Subcutaneous adipose tissue (tissue), 4 donors: ENCODE results near the gene CHRNE. TPM values are rescaled to one million over a fixed set of nuclear protein-coding genes. Genes with fewer than 3 reads are reported as not detected.

Experiments used
- total RNA-seq, 4 donors: library from RNA; depleted of rRNA; stranded (reverse); fragments of >200 nt; gene quantifications; one replicate each; pipeline ENCODE4 v1.1.0, GENCODE V29; 2016
- TF ChIP-seq, protein P1 (sequence below): fragments of 450-650 bp; IDR thresholded peaks from one replicate; pipeline ENCODE4 v1.5.1; 2016; ENCODE audit warnings: low read depth, mild to moderate bottlenecking, control low read depth, antibody characterized with exemption, moderate library complexity

CHRNE gene
- total RNA-seq, 4 donors from 2014 or later: 0.34 to 0.94 (median 0.46) TPM

DNA sequence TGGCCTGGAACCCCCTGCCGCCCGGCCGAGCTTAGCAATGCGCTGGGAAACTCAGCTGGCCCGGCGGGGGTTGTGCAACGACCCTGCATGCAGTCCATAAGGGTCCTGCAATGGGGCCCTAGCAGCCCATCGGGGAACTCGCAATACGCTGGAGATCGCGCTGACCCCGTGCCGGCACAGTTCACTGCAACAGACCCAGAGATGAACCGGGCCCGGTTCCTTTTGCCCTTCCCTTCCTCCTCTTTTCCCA, 36.6 kb upstream of the CHRNE start:
- TF ChIP-seq, protein P1, sequence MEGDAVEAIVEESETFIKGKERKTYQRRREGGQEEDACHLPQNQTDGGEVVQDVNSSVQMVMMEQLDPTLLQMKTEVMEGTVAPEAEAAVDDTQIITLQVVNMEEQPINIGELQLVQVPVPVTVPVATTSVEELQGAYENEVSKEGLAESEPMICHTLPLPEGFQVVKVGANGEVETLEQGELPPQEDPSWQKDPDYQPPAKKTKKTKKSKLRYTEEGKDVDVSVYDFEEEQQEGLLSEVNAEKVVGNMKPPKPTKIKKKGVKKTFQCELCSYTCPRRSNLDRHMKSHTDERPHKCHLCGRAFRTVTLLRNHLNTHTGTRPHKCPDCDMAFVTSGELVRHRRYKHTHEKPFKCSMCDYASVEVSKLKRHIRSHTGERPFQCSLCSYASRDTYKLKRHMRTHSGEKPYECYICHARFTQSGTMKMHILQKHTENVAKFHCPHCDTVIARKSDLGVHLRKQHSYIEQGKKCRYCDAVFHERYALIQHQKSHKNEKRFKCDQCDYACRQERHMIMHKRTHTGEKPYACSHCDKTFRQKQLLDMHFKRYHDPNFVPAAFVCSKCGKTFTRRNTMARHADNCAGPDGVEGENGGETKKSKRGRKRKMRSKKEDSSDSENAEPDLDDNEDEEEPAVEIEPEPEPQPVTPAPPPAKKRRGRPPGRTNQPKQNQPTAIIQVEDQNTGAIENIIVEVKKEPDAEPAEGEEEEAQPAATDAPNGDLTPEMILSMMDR: no peak

DNA sequence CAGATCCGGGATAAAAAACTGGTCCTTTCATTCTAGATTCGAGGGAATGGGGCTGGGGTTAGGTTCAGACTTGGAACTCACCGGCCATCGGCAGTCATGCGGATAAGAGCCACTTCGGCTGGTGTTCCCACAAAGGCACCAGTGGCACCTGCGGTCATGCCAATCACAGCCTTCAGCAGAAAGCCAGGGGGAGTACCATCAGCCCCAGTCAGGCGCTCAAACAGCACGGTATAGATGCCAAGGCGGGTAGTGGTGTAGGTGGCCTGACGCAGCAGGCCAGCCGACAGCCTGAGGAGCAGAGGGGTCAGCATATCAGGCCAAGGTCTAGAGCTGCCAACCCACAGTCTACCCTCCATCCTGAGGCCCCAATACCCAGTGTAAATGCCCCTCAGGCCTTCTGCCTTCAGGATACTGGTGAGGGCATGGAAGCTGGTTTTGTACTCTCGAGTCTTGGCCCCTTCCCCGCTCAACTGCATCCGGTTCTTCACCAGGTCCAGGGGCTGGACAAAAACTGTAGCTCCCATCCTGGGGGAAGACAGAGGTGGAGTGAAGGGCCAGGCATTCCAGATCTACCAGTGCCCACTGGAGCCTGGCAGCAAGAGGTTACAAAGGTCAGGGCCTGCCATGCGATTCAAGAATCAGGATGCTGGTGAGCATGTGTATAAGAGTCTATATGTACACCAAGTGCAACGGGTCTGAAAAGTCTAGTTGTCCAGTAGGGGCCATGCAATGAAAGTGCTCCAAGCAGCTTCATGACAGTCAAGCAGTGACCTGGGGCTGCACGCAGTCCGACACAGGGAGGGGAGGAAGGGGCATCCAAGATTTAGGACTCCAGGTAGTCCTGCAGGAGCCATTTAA, 36.0 kb upstream of the CHRNE start:
- TF ChIP-seq, protein P1: no peak

DNA sequence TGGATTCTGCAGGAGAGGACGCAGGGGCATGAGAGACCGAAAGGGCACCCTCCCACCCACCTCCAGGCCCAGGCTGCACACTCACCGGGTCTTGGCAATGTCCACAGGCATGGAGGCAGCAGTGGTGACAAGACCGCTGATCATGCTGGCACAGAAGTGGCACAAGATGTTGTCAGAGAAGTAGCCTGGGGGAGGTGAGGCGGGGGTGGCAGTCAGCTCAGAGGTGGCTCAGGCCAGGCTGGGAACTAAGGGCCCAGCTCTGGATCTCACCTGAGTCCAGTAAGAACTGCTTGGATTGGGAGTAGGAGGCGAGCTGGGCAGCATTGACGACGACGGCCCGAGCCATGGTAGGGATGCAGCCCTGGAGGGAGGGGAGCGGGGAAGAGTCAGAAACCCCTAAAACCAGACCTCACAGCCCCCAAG, 35.2 kb upstream of the CHRNE start:
- TF ChIP-seq, protein P1: no peak

DNA sequence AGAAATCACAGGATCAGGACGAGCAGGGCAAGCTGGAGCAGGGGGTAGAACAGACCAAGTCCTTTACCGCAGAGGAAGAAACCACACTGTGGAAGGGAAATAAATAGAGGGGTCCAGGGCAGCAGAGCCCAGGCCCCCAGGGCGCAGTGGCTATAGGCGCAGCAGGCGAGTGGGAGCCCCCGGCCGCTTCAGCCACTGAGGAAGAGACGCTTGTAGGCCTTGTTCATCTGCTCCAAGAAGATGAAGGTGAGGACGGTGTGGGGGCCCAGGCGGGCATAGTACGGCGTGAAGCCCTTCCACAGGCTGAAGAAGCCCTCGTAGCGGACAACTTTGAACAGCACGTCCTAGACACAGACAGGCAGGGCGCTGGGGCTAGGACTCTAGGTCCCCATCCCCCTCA, 34.7 kb upstream of the CHRNE start:
- TF ChIP-seq, protein P1: no peak

DNA sequence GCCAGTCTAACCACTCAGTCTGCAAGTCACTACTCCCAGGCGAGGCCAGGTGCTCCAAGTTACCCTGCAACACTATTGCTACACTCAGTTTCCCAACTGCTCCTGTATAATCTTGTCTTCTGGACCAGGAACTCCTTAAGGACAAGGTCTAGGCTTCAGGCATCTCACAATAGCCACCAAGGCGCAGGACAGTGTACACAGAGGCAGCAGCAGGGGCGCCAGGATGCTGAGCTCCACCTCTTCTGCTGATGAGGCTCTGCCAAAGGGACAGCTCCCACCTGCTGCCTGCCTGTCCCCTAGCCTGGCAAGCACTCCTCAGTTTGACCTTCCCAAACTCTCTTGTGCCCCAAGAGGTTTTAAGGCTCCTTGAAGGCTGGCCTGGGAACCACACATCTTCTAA, 33.5 kb upstream of the CHRNE start:
- TF ChIP-seq, protein P1: no peak

DNA sequence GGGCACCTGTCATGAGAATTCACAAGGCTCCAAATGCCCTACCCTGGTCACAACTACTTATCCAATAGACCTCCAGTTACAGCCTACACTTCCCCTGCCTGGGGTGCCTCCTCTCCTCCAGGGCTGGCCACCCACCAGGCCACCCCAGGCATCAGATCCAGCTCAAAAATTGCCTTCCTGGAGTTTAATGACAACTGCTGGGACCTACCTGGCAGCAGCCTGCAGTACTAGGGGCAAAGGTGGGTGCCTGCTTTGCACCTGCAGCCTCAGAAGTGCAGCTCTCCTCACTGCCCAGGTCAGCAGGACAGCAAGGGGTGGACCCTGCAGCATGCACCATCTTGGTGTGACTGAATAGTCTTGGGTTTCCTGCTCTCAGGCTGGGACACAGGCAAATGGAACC, 32.8 kb upstream of the CHRNE start:
- TF ChIP-seq, protein P1: no peak

DNA sequence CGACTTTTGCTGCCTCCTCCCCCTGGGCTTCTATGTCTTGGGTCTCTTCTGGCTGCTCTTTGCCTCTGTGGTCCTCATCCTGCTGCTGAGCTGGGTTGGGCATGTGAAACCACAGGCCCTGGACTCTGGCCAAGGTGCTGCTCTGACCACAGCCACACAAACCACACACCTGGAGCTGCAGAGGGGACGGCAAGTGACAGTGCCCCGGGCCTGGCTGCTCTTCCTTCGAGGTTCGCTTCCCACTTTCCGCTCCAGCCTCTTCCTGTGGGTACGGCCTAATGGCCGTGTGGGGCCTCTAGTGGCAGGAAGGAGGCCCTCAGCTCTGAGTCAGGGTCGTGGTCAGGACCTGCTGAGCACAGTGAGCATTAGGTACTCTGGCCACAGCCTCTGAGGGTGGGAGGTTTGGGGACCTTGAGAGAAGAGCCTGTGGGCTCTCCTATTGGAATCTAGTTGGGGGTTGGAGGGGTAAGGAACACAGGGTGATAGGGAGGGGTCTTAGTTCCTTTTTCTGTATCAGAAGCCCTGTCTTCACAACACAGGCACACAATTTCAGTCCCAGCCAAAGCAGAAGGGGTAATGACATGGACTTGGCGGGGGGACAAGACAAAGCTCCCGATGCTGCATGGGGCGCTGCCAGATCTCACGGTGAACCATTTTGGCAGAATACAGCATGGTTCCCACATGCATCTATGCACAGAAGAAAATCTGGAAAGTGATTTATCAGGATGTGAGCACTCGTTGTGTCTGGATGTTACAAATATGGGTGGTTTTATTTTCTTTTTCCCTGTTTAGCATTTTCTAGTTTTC, 31.5 kb upstream of the CHRNE start:
- TF ChIP-seq, protein P1: no peak
